Muscle of leg (tissue), 11 donors: ENCODE data around the gene PEX16. TPM values are rescaled to one million over a fixed set of nuclear protein-coding genes. Genes with fewer than 3 reads are reported as not detected.

ENCODE experiments used
- DNase-seq: peaks from one replicate; pipeline ENCODE4 v3.0.0; 2013
- H3K27ac ChIP-seq: one replicate; pipeline ENCODE4 v1.5.1; 2013; ENCODE audit warnings: mild to moderate bottlenecking, low read length, control low read depth
- H3K27me3 ChIP-seq: one replicate; pipeline ENCODE4 v1.6.1; 2013; ENCODE audit warnings: low read length; ENCODE audit not compliant: control insufficient read depth, insufficient read depth
- H3K36me3 ChIP-seq: one replicate; pipeline ENCODE4 v1.6.1; 2013; ENCODE audit warnings: low read length; ENCODE audit not compliant: control insufficient read depth, insufficient read depth
- H3K4me1 ChIP-seq: one replicate; pipeline ENCODE4 v1.6.1; 2013; ENCODE audit warnings: low read length; ENCODE audit not compliant: control insufficient read depth, insufficient read depth
- H3K4me3 ChIP-seq: one replicate; pipeline ENCODE4 v1.5.1; 2013; ENCODE audit warnings: low read length, control low read depth
- H3K9me3 ChIP-seq: replicated peaks from 2 replicates; pipeline ENCODE4 v1.6.1; 2013; ENCODE audit warnings: low read depth, low read length; ENCODE audit not compliant: control insufficient read depth
- WGBS: methylation state at CpG from one replicate; pipeline ENCODE4 v1.1.5; 2013; ENCODE audit warnings: missing lambda C conversion rate; ENCODE audit not compliant: insufficient coverage; 5-methylcytosine and 5-hydroxymethylcytosine counted together
- polyA plus RNA-seq, 8 donors: library from polyadenylated mRNA; unstranded; fragments of 120-200 nt; gene quantifications; one replicate each; pipeline versions ENCODE4 v1.2.1 to v1.2.3, GENCODE V29; 2013; ENCODE audit warnings: inconsistent platforms in 1 of 8, low replicate concordance in 1 of 8; ENCODE audit not compliant: insufficient read length in 8 of 8, insufficient read depth in 1 of 8
- total RNA-seq: library from RNA; stranded (reverse); fragments of 120-200 nt; gene quantifications from one replicate; pipeline ENCODE4 v1.2.4, GENCODE V29; 2013

PEX16 gene
- total and polyA plus RNA-seq, 9 donors: 11.1 to 16.3 (median 14.2) TPM

DNA sequence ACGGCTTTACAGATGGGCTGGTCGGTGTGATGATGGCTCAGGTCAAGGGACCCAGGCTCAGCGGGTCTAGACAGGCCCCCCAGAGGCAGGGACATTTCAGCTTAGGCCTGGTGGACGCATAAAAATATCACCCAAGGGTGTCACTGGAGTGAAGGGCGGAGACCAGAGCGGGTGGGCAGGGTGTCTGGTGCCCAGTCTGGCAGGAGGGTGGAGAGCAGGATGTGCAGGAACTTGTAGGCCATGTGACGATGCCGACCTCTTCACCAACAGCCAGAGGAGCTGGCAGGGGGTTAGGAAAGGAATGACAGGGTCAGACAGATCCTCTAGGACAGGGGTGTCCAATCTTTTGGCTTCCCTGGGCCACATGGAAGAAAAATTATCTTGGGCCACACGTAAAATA lies 27.7 kb downstream of the PEX16 start:
- Histone ChIP-seq H3K9me3 (no peaks in the 10 kb centered on the region), H3K4me3 (no peak overlapping the region), H3K36me3 (no peaks in the 10 kb centered on the region), H3K27me3 (peaks cover 21% of the 10 kb centered on the region), H3K4me1 (peaks cover 19% of the 10 kb centered on the region), H3K27ac (no peak overlapping the region)
- no peak for DNase-seq
- WGBS: 88% methylated on average over 7 of the region's 9 CpGs

DNA sequence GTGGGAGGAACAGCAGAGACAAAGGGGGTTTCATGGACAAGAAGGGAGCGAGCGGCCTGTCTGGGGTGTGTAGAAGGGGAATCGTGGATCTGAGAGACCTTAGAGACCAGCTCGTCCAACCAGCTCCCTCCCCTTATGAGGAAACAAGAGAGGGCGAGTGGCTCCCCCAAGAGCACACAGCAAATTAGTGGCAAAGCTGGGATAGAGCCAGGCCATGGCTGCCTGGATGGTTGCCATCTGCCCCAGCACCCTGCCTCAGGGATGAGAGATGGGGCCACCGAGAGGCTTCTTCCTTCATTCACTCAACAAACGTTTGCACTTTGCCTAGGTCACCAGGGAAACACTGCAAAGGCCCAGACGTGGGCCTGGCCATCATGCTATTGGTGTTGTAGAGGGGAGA lies 28.1 kb downstream of the PEX16 start:
- no peak for DNase-seq
- no peak overlapping the region for H3K4me3 ChIP-seq
- 69% methylated on average over 2 of the region's 8 CpGs for WGBS
- H3K9me3 ChIP-seq: no peaks in the 10 kb centered on the region
- no peaks in the 10 kb centered on the region for H3K36me3 ChIP-seq
- H3K27me3 ChIP-seq: peaks cover 23% of the 10 kb centered on the region
- no peak overlapping the region for H3K27ac ChIP-seq
- H3K4me1 ChIP-seq: peaks cover 17% of the 10 kb centered on the region

DNA sequence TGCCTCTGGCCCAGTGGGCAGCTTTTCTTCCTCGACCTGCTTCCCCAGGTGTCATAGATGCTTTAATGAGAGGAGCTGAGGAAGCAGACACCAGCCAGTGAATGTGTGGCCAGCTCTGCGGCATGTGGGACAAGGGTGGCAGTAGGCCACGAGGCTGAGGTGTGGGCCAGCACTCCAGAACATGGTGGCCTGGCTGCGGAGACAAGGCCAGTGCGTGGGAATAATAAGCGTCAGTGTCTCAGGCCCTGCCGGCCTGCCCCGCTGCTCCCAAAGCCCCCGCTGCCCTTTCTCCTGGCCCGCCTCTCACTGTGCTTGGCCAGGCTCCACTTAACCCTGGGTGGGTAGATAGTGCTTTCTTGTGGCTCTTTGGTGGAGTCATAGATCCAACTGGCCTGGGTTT lies 30.1 kb downstream of the PEX16 start:
- peaks cover 23% of the 10 kb centered on the region for H3K27me3 ChIP-seq
- peaks cover 6% of the 10 kb centered on the region for H3K36me3 ChIP-seq
- H3K4me1 ChIP-seq: peaks cover 12% of the 10 kb centered on the region
- no peak for DNase-seq
- no peak overlapping the region for H3K27ac ChIP-seq
- H3K9me3 ChIP-seq: no peaks in the 10 kb centered on the region
- 89% methylated on average over 5 of the region's 10 CpGs for WGBS
- H3K4me3 ChIP-seq: no peak overlapping the region

DNA sequence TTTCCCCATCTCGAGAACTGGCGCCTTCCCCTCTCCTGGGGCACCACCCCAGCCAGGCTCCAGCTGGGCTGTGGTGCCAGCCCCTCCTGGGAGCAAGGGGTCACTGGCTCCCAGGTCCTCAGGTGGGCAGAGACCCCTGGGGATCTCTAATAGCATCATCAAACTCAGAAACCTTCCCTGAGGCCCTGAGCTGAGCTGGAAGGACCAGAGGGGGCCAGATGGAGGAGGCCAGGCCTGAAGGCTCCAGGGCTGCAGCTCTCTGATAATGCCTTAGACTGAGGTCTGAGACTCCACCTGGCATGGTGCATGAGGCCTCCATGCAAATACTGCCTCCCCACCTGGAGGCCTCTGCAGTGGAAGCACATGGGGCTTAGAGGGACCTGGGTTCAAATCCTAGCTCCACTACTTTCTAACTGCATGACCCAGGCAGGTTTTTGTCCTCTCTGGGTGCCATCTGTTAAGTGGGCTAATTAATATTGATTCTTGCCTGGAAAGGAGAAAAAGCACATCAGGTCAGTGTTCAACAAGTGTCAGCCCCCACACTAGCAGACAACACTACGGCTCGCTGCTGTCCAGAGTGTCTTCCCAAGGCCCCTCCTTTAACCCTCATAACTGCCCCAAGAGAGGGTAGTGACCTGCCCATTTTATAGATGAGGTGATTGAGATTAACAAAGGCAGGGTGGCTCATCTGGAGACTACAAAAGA lies 30.7 kb downstream of the PEX16 start:
- WGBS: 69% methylated on average over 2 of the region's 4 CpGs
- H3K4me1 ChIP-seq: peaks cover 12% of the 10 kb centered on the region
- H3K9me3 ChIP-seq: no peaks in the 10 kb centered on the region
- no peak overlapping the region for H3K4me3 ChIP-seq
- DNase-seq: no peak
- no peak overlapping the region for H3K27ac ChIP-seq
- H3K36me3 ChIP-seq: peaks cover 13% of the 10 kb centered on the region
- H3K27me3 ChIP-seq: peaks cover 23% of the 10 kb centered on the region

DNA sequence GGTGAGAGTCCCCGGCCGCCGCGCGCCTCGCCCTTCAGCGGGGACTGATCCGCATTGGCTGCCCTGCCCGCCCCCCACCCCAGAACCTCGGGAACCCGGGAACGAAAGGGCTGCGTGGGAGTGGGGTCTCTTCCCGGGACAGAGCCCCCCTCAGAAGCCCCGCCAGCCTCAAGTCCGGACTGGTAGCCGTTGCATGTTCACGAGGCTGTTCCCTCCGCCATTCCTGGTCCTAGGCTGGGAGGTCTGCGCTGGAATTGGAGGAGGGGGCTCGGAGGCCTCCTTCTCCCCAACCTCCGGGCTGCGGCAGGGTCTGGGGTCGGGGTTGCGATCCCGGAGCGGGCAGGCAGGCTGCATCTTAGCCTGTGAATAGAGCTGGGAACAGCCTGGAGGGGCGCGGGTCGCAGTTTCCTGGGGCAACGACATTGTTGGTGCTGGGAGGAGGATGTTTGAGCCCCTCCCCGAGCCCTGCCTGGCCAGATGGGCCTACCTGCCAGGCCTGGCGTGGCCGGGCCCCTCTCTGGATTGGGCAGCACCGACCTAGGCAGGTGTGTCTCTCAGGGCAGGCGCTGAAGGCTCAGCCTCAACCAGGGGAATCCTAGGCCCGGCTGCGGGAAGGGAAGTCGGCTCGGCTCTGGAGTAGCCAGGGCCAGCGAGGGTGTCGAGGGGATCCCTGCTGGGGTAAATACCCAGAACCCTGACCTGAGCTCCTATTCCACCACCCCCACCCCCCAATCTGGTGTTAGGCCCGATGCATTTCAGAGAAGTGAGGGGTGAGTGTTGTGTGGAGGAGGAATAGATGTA lies 31.6 kb downstream of the PEX16 start:
- DNase-seq: no peak
- Histone ChIP-seq H3K9me3 (no peaks in the 10 kb centered on the region), H3K36me3 (peaks cover 21% of the 10 kb centered on the region), H3K4me1 (peaks cover 15% of the 10 kb centered on the region), H3K27ac (no peak overlapping the region), H3K4me3 (peak overlapping the region; percentile 37), H3K27me3 (peaks cover 23% of the 10 kb centered on the region)
- 3% methylated on average over 21 of the region's 43 CpGs for WGBS

DNA sequence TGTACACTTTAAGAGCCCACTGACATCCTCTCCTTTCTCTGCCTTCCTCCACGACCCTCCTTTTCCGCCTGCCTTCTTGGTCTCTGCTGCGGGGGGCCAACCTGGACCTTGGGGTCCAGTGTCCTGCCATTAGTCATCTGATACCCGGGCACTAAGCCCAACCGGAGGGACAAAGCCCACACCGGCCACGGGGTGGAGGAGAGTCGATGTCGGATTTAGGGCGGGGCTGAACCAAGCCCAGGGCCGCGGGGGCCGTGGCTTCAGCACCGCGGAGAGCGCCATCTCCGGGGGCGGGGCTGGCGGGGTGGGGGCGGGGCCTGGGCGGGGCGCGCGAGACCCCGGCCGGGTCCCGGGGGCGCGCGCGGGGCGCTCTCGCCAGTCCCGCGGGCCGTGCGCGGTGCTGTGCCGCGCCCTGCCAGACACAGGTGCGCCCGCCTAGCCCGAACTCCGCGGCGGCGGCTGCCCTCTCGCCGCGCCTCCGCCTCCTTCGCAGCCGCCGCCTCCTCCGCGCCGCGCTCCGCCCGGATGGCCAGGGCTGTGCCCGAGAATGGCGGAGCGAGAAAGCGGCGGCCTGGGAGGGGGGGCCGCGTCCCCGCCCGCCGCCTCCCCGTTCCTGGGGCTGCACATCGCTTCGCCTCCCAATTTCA lies 32.3 kb downstream of the PEX16 start, which contains the start of gene MAPK8IP1:
TSS of gene MAPK8IP1 (plus strand) at position 378 of the 647 bp plus-strand sequence. CDS start at position 548, 170 bp downstream.
- peak within 1 kb of the TSS; percentile 37 for H3K4me3 ChIP-seq
- H3K4me1 ChIP-seq: peaks cover 18% of the 10 kb centered on the region
- 1% methylated on average over 68 of the region's 73 CpGs for WGBS
- no peaks in the 10 kb centered on the region for H3K9me3 ChIP-seq
- no peak within 1 kb of the TSS for H3K27ac ChIP-seq
- DNase-seq: peak; percentile 65
- peaks cover 23% of the 10 kb centered on the region for H3K27me3 ChIP-seq
- peaks cover 28% of the 10 kb centered on the region for H3K36me3 ChIP-seq

DNA sequence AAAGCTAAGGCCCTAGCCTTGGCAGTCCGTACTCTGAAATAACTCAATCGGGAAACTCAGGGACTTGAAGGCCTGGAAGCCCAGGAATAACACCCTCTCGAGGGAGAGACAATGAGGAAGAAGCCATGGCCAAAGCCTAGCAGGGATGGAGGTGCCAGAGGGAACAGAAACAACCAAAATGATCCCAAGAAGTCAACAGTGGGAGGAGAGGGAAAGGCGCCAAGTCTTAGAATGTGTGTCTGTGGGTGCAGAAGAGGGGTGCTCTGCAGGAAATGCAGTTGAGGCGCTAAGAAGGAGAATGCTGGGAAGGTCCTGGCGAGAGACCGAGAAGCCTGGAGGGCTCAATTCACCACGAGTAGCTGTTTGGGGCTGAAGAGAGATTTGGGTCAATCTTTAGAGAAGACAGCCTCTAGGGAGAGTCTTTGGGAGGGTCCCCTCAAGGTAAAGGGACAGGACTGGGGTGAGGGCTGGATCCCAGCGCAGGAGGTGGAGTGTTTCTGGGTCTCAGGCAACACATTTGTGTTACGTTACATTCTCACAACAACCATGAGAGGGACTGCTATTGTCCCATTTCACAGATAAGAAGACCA lies 33.0 kb downstream of the PEX16 start:
- H3K4me3 ChIP-seq: no peak overlapping the region
- H3K4me1 ChIP-seq: peaks cover 18% of the 10 kb centered on the region
- no peak for DNase-seq
- WGBS: 94% methylated on average over 9 of the region's 10 CpGs
- no peak overlapping the region for H3K27ac ChIP-seq
- peaks cover 35% of the 10 kb centered on the region for H3K36me3 ChIP-seq
- peaks cover 23% of the 10 kb centered on the region for H3K27me3 ChIP-seq
- H3K9me3 ChIP-seq: no peaks in the 10 kb centered on the region

DNA sequence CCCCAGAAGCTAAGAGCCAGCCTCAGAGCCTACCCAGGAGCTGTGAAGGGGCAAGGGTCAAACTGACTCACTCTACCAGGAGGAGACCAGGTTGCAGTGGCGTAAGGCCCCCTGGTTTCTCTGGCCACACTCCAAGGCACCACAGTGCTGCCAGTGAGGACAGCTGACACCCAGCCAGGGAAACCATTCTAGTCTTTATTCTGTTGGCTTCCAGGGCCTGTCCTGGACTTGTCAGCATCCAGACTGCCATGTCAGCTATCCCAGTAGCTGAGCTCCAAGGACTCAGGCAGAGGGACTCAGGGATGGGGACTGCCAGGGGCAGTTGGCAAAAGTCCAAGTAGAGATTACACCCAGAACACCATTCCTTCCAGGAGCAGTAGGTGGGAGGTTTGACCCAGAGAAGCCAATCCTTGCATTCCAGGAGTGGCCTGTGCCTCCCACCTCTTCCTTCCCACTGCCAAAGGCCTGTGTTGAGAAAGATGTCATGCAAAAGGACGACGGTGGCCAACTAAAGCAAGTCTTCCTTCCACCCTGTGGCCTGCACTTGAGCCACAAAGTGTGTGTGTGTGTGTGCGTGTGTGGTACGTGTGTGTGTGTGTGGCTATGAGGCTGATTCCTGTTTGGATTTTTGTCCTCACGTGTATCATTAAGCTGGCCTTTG lies 35.8 kb downstream of the PEX16 start:
- Histone ChIP-seq H3K4me1 (peaks cover 18% of the 10 kb centered on the region), H3K27ac (no peak overlapping the region), H3K4me3 (no peak overlapping the region), H3K27me3 (peaks cover 17% of the 10 kb centered on the region), H3K9me3 (no peaks in the 10 kb centered on the region), H3K36me3 (peaks cover 53% of the 10 kb centered on the region)
- no peak for DNase-seq
- 77% methylated on average over 4 of the region's 6 CpGs for WGBS

DNA sequence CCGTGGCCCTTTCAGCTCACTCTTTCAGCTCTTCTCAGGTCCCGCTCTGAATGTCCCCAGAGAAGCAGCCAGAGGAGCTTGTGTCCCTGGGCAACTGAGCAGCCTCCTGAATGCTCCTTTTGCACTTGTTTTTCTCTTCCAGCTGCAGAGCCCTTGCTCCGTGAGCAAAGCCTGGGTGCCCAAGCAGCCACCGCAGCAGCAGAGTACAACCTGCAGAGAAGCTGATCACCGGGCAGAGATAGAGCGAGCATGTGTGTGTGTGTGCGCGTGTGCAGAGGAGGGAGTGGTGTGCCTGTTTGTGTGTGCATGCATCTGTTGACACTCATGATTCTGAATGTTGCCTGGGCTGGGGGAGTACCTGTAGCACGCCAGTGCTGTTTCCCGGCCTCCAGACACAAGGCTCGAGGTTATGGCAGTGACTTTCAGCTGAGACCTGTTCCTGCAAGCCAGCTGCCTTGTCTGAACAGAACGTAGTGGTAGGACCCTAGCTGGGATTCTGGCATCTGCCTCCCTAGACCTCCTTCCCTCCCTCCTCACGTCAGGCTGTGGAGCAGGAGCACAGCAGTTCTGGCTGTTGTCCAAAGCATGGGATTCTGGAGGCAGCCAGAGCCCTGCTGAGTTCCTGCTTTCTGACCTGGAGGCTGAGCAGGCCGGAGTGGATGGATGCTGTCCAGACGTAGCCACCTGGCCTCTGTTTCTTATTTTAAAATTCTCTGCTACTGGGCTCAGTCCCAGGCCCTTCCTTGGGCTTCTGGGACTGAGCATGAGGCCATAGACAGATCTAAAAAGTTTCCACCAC lies 36.7 kb downstream of the PEX16 start:
- WGBS: 75% methylated on average over 13 of the region's 15 CpGs
- Histone ChIP-seq H3K27ac (no peak overlapping the region), H3K4me1 (peaks cover 15% of the 10 kb centered on the region), H3K9me3 (no peaks in the 10 kb centered on the region), H3K27me3 (peaks cover 8% of the 10 kb centered on the region), H3K36me3 (peaks cover 57% of the 10 kb centered on the region), H3K4me3 (no peak overlapping the region)
- DNase-seq: no peak
